ENCODE results near the gene MTRR. TPM values are rescaled to one million over a fixed set of nuclear protein-coding genes. Genes with fewer than 3 reads are reported as not detected.
A peak's percentile ranks its signal among the peaks of the same experiment; 100 is the strongest.

MTRR gene
- total and polyA plus RNA-seq, 2 of the 4 experiments (the other 2 are of a cell fraction), result 33.2 to 33.5 TPM

DNA sequence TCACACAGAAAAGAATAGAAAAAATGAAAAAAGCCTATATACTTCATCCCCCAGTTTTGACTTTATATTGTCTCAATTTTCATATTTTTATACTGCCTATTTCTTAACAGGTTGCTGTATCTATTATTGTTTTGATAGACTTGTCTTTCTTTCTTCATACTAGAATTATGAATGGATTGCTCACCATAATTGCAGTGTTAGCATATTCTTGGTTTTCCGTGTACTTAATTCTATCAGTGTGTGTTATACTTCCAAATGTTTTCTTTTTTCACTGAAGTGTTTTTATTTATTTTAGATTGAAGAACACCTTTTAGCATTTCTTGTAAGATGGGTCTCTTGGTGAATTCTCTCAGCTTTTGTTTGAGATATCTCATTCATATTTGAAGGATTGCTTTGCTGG lies 38.7 kb downstream of the MTRR start:
- Histone ChIP-seq H4K20me1 (ENCODE audit: insufficient read depth, low read length) (no peaks in the 10 kb centered on the region), H2AK9ac (replicated peaks; ENCODE audit: low read depth, low read length, poor library complexity) (no peak overlapping the region), H3K4me3 (ENCODE audit: insufficient read depth, low read depth, low read length) (no peak overlapping the region), H2AFZ (replicated peaks; ENCODE audit: low read length, poor library complexity) (no peak overlapping the region), H3K4ac (ENCODE audit: low read depth, low read length) (no peak overlapping the region), H2BK120ac (ENCODE audit: low read depth, low read length) (no peak overlapping the region), H2BK5ac (ENCODE audit: low read depth, low read length, poor library complexity, severe bottlenecking) (no peak overlapping the region), H2BK20ac (ENCODE audit: low read depth, low read length) (no peak overlapping the region), H3K36me3 (ENCODE audit: control insufficient read depth, insufficient read depth, low read length) (peaks cover 3% of the 10 kb centered on the region; the same call in 1 of the 2 replicates), H3K23ac (ENCODE audit: low read depth, low read length) (no peak overlapping the region), H3K9me1 (ENCODE audit: insufficient read depth, low read length) (no peaks in the 10 kb centered on the region), H3K18ac (ENCODE audit: low read depth, low read length) (no peak overlapping the region), H3K56ac (ENCODE audit: extremely low read depth, insufficient read depth, low read length) (no peak overlapping the region), H3K27me3 (ENCODE audit: control insufficient read depth, insufficient read depth, low read length) (no peaks in the 10 kb centered on the region), H2BK15ac (ENCODE audit: low read depth, low read length) (no peak overlapping the region), H3K14ac (replicated peaks; ENCODE audit: low read depth, low read length) (no peak overlapping the region), H2AK5ac (ENCODE audit: low read depth, low read length) (no peak overlapping the region), H3K4me2 (ENCODE audit: low read depth, low read length) (no peak overlapping the region), H3K4me1 (ENCODE audit: control insufficient read depth, insufficient read depth, low read length) (peaks cover 6% of the 10 kb centered on the region), H3K9me3 (ENCODE audit: control insufficient read depth, insufficient read depth, low read length) (peaks cover 6% of the 10 kb centered on the region), H3K27ac (ENCODE audit: insufficient read depth, low read length) (no peak overlapping the region), H3K79me1 (ENCODE audit: low read depth in 1 of 2, low read length in 2 of 2) (no peaks in the 10 kb centered on the region), H4K91ac (ENCODE audit: insufficient read depth, low read depth, low read length) (no peak overlapping the region), H4K5ac (ENCODE audit: low read depth, low read length) (no peak overlapping the region), H4K8ac (ENCODE audit: low read depth in 2 of 2, low read length in 2 of 2) (no peak overlapping the region), H3K9ac (ENCODE audit: low read depth, low read length) (no peak overlapping the region)
- no TSS peak for BruUV-seq (replicated peaks)
- CTCF ChIA-PET, result no interaction called here
- no peak for ATAC-seq (ENCODE audit: low read depth)
- POLR2A ChIA-PET (ENCODE audit: unreplicated experiment), result no interaction called here
- TF ChIP-seq CTCF (conservative IDR thresholded peaks at IDR 0.05; ENCODE audit: low read depth, low read length) (no peak), MAFK (IDR thresholded peaks at IDR 0.05; ENCODE audit: low read depth, low read length) (peak; percentile 73)
- in situ Hi-C loops (cut with MboI; ENCODE audit: low sequenced_read_pairs), result no loop called here
- WGBS, 2 experiments (ENCODE audit: extremely low coverage in 2 of 2, insufficient read length in 1 of 2), result no CpG with 5 or more reads among the region's 1 CpG
- intact Hi-C loops (cut with micrococcal nuclease), result no loop called here
- DNase-seq, result no peak
- dilution Hi-C loops (cut with HindIII; ENCODE audit: low sequenced_read_pairs, unreplicated experiment), result no loop called here
